A673 (cell line): Measurements from ENCODE around the gene JAG2. TPM values are rescaled to one million over a fixed set of nuclear protein-coding genes. Genes with fewer than 3 reads are reported as not detected.

Experiments
- BruUV-seq: library from RNA; stranded (reverse); fragments of 400-500 nt; replicated peaks from 2 replicates; lab custom pipeline; 2021; lab: Mats Ljungman, UMichigan
- CTCF ChIA-PET: fragments of 300-600 bp; sonication (Branson Sonifier 250); formaldehyde crosslinking; loops from one replicate; lab custom pipeline; 2022; ENCODE audit warnings: antibody characterized with exemption; lab: Charles Lee
- POLR2A ChIA-PET: fragments of 300-600 bp; sonication (Branson Sonifier 250); formaldehyde crosslinking; loops from one replicate; lab custom pipeline; 2022; ENCODE audit warnings: antibody characterized with exemption; ENCODE audit not compliant: low non-redundant PET; lab: Charles Lee
- DNase-seq: peaks from one replicate; pipeline ENCODE4 v3.0.0-alpha.2; 2015; ENCODE audit warnings: low spot score
- H3K27ac ChIP-seq: fragments of 200-600 bp; sonication (generic); 2 replicates; pipeline ENCODE4 v1.5.1; 2016; ENCODE audit warnings: mixed run types, low read depth, mild to moderate bottlenecking, mixed read lengths, antibody characterized with exemption, low read length; ENCODE audit not compliant: poor library complexity, severe bottlenecking
- H3K27me3 ChIP-seq: fragments of 200-600 bp; sonication (generic); replicated peaks from 2 replicates; pipeline ENCODE4 v1.6.1; 2017; ENCODE audit warnings: mixed run types, low read depth, mild to moderate bottlenecking, mixed read lengths, antibody characterized with exemption, low read length; ENCODE audit not compliant: insufficient read depth, poor library complexity
- H3K36me3 ChIP-seq: fragments of 200-600 bp; sonication (generic); 2 replicates; pipeline ENCODE4 v1.6.1; 2016; ENCODE audit warnings: mixed run types, mild to moderate bottlenecking, mixed read lengths, antibody characterized with exemption, low read length; ENCODE audit not compliant: insufficient read depth, poor library complexity, severe bottlenecking
- H3K4me1 ChIP-seq: fragments of 200-600 bp; sonication (generic); 2 replicates; pipeline ENCODE4 v1.6.1; 2017; ENCODE audit warnings: mixed run types, mild to moderate bottlenecking, mixed read lengths, antibody characterized with exemption, low read length; ENCODE audit not compliant: insufficient read depth, poor library complexity, severe bottlenecking
- H3K4me3 ChIP-seq: fragments of 200-600 bp; sonication (generic); 2 replicates; pipeline ENCODE4 v1.5.1; 2016; ENCODE audit warnings: low read depth, mixed run types, mild to moderate bottlenecking, mixed read lengths, low read length; ENCODE audit not compliant: poor library complexity, severe bottlenecking
- H3K9me3 ChIP-seq: fragments of 200-600 bp; sonication (generic); 2 replicates; pipeline ENCODE4 v1.6.1; 2016; ENCODE audit warnings: mixed run types, low read depth, mild to moderate bottlenecking, mixed read lengths, antibody characterized with exemption, low read length; ENCODE audit not compliant: poor library complexity, severe bottlenecking
- EZH2 ChIP-seq: fragments of 200-600 bp; sonication (generic); IDR thresholded peaks from 2 replicates; pipeline ENCODE4 v1.6.1; 2017; ENCODE audit warnings: borderline replicate concordance, low read depth, mild to moderate bottlenecking, mixed read lengths, antibody characterized with exemption, low read length; ENCODE audit not compliant: poor library complexity, severe bottlenecking
- intact Hi-C: fragments of 100-400 bp; cut with micrococcal nuclease; formaldehyde crosslinking; loops from one replicate; pipeline ENCODE4 v1.10.0; 2022; ENCODE audit not compliant: unreplicated experiment
- total RNA-seq: library from RNA; stranded (reverse); gene quantifications from 2 replicates; pipeline ENCODE4 v1.2.3, GENCODE V29; 2021
- TF ChIP-seq, protein P1 (sequence below): fragments of 300-800, 200-600 bp; sonication (generic); conservative IDR thresholded peaks from 2 replicates; pipeline ENCODE4 v1.5.1; 2017; ENCODE audit warnings: low read depth, mild to moderate bottlenecking, antibody characterized with exemption, low read length, moderate library complexity, mixed read lengths

JAG2 gene
- total RNA-seq, 1 experiment from 2014 or later: 14.3 TPM

DNA sequence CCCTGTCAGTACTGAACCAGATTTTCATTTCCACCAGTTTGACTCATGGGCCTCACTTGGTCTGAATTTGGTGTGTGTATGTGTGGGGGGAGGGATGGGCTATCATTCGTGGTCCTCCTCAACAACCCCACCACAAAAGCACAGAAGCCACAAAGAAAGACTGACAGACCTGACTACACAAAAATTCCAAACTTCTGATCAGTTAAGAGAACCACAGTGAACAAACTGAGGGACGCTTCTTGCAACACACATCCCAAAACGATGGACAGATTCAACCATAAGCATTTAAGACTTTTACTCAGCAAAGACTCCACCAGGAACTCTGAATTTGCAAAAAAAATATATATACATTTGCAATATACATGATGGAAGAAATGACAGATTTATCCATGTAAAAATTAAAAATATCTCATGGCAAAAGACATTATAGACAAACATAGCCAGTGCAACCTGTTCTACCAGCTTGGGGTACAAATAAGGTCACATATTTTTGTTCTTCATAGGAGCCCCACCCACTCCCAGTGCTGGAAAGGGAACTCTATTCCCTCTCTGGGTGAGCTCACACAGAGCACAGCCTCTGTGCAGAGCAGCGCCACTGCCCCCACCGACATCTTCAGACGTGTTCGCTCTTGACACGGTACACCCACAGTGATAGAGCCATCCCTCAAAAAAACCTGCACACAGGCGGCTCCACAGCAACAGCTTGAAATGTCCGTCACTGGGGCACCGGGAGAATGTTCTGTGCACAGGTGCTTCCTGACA, 49.7 kb downstream of the JAG2 start:
- H3K36me3 ChIP-seq: no peaks in the 10 kb centered on the region
- TF ChIP-seq, protein P1, sequence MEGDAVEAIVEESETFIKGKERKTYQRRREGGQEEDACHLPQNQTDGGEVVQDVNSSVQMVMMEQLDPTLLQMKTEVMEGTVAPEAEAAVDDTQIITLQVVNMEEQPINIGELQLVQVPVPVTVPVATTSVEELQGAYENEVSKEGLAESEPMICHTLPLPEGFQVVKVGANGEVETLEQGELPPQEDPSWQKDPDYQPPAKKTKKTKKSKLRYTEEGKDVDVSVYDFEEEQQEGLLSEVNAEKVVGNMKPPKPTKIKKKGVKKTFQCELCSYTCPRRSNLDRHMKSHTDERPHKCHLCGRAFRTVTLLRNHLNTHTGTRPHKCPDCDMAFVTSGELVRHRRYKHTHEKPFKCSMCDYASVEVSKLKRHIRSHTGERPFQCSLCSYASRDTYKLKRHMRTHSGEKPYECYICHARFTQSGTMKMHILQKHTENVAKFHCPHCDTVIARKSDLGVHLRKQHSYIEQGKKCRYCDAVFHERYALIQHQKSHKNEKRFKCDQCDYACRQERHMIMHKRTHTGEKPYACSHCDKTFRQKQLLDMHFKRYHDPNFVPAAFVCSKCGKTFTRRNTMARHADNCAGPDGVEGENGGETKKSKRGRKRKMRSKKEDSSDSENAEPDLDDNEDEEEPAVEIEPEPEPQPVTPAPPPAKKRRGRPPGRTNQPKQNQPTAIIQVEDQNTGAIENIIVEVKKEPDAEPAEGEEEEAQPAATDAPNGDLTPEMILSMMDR: no peak
- TF ChIP-seq EZH2: no peak
- no peak for DNase-seq
- H3K4me3 ChIP-seq: no peak overlapping the region
- no peak overlapping the region for H3K27ac ChIP-seq
- ChIA-PET POLR2A (no interaction called here), CTCF (no interaction called here)
- H3K4me1 ChIP-seq: no peaks in the 10 kb centered on the region
- BruUV-seq: no TSS peak
- intact Hi-C loops: no loop called here
- peaks cover 9% of the 10 kb centered on the region for H3K27me3 ChIP-seq
- peaks cover 12% of the 10 kb centered on the region for H3K9me3 ChIP-seq

DNA sequence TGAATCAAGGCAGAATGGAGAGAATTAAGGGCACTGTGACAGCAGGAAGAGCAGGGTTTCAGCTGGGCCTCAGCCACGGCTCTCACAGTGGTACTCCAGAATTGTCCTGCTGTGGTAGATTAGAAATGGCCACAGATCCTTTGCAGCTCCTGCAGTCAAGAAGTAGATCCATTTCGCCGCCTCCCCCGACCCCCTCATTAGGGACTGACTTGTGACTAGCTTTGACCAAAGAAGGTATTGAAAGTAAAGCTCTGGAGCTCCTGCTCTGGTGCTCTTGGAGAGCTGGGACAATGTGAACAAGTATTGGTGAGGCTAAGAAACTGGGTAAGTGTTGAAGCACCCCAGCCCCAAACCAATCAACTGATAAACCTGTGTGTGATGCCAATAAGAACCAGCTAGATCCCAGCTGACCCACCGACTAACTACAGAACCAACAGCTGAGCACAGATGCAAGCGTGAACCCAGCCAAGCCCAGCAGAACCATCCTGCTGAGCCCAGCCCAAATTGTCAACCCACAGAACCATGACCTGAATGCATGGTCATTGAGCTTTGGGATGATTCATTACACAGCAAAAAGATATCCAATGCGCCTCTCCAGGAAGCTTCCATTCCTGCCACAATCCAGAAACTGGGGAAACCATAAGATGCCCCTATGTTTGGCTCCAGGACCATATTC, 50.7 kb downstream of the JAG2 start:
- Histone ChIP-seq H3K36me3 (no peaks in the 10 kb centered on the region), H3K27me3 (peaks cover 9% of the 10 kb centered on the region), H3K4me1 (no peaks in the 10 kb centered on the region), H3K4me3 (no peak overlapping the region), H3K27ac (no peak overlapping the region), H3K9me3 (peaks cover 12% of the 10 kb centered on the region)
- no peak for TF ChIP-seq EZH2
- TF ChIP-seq, protein P1: no peak
- POLR2A ChIA-PET: no interaction called here
- CTCF ChIA-PET: interaction anchor here (0.5 kb wide), 1 partner anchor 196 kb away, joined by 3 read pairs; no protein-coding TSS in a partner anchor
- no TSS peak for BruUV-seq
- intact Hi-C loops: no loop called here
- no peak for DNase-seq

DNA sequence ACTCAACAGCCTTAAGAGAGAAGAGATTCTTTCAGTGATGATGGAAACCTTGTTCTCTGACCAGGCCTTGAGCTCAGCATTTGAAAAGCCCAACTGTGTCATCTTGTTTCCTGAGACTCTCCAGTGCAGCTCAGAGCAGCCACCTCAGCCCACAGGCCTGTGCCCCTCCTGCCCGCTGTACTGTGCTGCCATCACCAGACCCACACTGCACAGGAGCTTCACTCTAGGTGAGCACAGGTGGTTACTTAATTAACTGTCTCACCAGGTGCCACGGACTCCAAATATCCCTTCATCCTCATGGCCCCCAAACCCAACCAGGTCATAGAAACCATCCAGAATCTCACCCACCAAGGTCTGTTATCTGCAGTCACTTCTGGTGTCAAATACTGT, 51.3 kb downstream of the JAG2 start:
- Histone ChIP-seq H3K4me3 (no peak overlapping the region), H3K36me3 (no peaks in the 10 kb centered on the region), H3K4me1 (no peaks in the 10 kb centered on the region), H3K27me3 (peaks cover 3% of the 10 kb centered on the region), H3K9me3 (peaks cover 9% of the 10 kb centered on the region), H3K27ac (no peak overlapping the region)
- intact Hi-C loops: no loop called here
- no TSS peak for BruUV-seq
- DNase-seq: no peak
- POLR2A ChIA-PET: no interaction called here
- CTCF ChIA-PET: no interaction called here
- no peak for TF ChIP-seq EZH2
- TF ChIP-seq, protein P1: no peak
